ENCODE data around the gene IPMK.

Gene IPMK

GRCh38 chr10:58152673-58153263, 114.9 kb downstream of the IPMK start:
- peak; percentile 74 for DNase-seq

GRCh38 chr10:58150290-58150689, 117.4 kb downstream of the IPMK start:
- no peak for DNase-seq

GRCh38 chr10:58143944-58144343, 123.8 kb downstream of the IPMK start:
- DNase-seq, result no peak

Measured in NCI-H69 (cell line).